HEK293T (cell line): ENCODE measurements around the gene RBBP8.

Experiments
- ARNT ChIP-seq: fragments of 450-650 bp; IDR thresholded peaks from 2 replicates; pipeline ENCODE4 v1.6.1; 2017; ENCODE audit warnings: mild to moderate bottlenecking
- BHLHE40 ChIP-seq: fragments of 450-650 bp; IDR thresholded peaks from 2 replicates; pipeline ENCODE4 v1.6.1; 2016; ENCODE audit warnings: mild to moderate bottlenecking, moderate library complexity, borderline replicate concordance
- ELF4 ChIP-seq: fragments of 450-650 bp; IDR thresholded peaks from 2 replicates; pipeline ENCODE4 v1.6.1; 2017; ENCODE audit warnings: antibody characterized with exemption
- FOXA1 ChIP-seq: fragments of 450-650 bp; IDR thresholded peaks from 2 replicates; pipeline ENCODE4 v1.6.1; 2016; ENCODE audit warnings: mild to moderate bottlenecking
- FOXK2 ChIP-seq: fragments of 450-650 bp; IDR thresholded peaks from 2 replicates; pipeline ENCODE4 v1.6.1; 2016; ENCODE audit warnings: mild to moderate bottlenecking
- FOXM1 ChIP-seq: fragments of 450-650 bp; IDR thresholded peaks from 2 replicates; pipeline ENCODE4 v1.6.1; 2017; ENCODE audit warnings: mild to moderate bottlenecking, borderline replicate concordance
- HDGF ChIP-seq: fragments of 450-650 bp; IDR thresholded peaks from 2 replicates; pipeline ENCODE4 v1.6.1; 2017; ENCODE audit warnings: antibody characterized with exemption, borderline replicate concordance
- L3MBTL2 ChIP-seq: fragments of 450-650 bp; conservative IDR thresholded peaks from 2 replicates; pipeline ENCODE4 v1.6.1; 2016; ENCODE audit warnings: mild to moderate bottlenecking
- LEF1 ChIP-seq: fragments of 450-650 bp; IDR thresholded peaks from 2 replicates; pipeline ENCODE4 v1.6.1; 2017; ENCODE audit warnings: mild to moderate bottlenecking, borderline replicate concordance
- NFRKB ChIP-seq: fragments of 450-650 bp; IDR thresholded peaks from 2 replicates; pipeline ENCODE4 v1.6.1; 2016; ENCODE audit warnings: mild to moderate bottlenecking, moderate library complexity
- SP1 ChIP-seq: fragments of 450-650 bp; IDR thresholded peaks from 2 replicates; pipeline ENCODE4 v1.6.1; 2017
- SUZ12 ChIP-seq: fragments of 450-650 bp; IDR thresholded peaks from 2 replicates; pipeline ENCODE4 v1.6.1; 2016; ENCODE audit warnings: mild to moderate bottlenecking
- TARDBP ChIP-seq: fragments of 450-650 bp; IDR thresholded peaks from 2 replicates; pipeline ENCODE4 v1.6.1; 2016

DNA sequence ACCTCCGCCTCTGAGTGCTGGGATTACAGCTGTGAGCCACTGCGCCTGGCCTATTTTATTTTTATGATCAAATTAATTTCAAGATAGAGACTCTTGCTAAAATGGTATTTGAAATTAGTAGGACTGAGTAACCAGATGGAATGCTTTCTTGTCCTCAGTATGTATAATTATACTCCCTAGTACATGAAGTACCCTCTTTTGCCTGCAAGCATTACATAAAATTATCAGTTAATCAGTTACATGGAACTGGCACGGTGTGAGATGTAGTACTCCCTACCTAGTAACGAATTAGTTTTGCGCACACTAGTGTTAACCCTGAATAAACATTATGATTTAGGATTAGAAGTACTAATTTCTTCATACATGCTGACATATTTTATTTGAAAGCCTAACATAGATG, 41.6 kb downstream of the RBBP8 start:
- TF ChIP-seq SP1 (no peak), SUZ12 (no peak), BHLHE40 (no peak), FOXA1 (no peak), HDGF (no peak), ARNT (no peak), FOXM1 (no peak), TARDBP (no peak), FOXK2 (no peak), NFRKB (no peak), ELF4 (no peak), LEF1 (no peak), L3MBTL2 (no peak)
